OCI-LY3 (cell line): ENCODE results near the gene NEURL1B.

ENCODE experiments used
- CTCF ChIP-seq: fragments of 200-600, 300-600 bp; sonication (generic); IDR thresholded peaks from 2 replicates; pipeline ENCODE4 v1.5.1; 2014; ENCODE audit warnings: antibody characterized with exemption, low read length, low read depth
- EZH2phosphoT487 ChIP-seq: fragments of 200-600 bp; shearing (Covaris generic); IDR thresholded peaks from 2 replicates; pipeline ENCODE4 v1.6.1; 2018; ENCODE audit warnings: antibody characterized with exemption, mixed run types, low read depth

GRCh38 chr5:172642051-172642409 lies 967 bp downstream of the NEURL1B start:
- TF ChIP-seq CTCF = no peak
- TF ChIP-seq EZH2phosphoT487 = no peak
